Activated CD8-positive, alpha-beta memory T cell treated with anti-CD3 and anti-CD28 coated beads, Interleukin-2, amount 50 U/mL, for 48 hours (primary cell): ENCODE measurements around the gene B3GALT6.
"Not testable (repeated sequence)": the region's sequence is repeated elsewhere in the genome, so short reads cannot be mapped to it uniquely, and the experiment has no call there.

Experiments
- DNase-seq: peaks from one replicate; pipeline ENCODE4 v3.0.0-alpha.2; 2020

Gene B3GALT6

DNA sequence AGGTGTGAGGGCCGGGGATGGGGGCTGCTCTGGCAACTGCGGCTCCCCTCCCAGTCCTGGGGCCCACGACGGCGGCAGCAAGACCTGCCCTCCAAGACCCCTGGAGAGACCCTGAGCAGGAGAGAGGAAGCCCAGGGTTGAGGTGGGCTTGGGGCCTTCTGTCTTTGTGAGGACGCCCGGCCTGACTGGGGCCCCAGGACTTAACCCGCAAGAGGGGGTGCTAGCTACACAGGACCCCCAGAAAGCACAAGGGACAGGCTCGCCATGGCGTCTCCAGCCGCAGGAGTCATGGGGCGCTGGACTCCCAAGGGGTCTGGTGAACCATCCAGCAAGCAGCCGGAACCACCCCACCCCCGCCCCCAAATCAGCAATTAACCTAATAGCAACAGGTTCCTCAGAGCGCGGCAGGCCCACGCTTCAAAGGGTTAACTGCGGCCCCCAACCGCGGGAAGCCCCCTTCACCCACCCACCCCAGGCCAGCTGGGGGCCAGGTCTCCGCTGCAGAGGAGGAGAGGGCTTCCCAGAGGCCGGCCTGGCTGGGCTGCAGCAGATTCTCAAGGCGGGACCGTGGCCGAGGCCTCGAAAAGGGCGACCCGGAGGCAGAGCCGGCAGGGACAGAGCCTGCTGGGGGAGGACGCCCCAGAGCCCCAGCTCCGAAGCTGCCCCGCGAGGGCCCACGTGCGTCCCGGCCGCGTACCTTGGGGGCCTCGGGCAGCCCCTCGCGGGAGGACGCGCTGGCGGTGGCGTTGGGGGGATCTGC lies 14.0 kb downstream of the B3GALT6 start:
- DNase-seq, result no peak

DNA sequence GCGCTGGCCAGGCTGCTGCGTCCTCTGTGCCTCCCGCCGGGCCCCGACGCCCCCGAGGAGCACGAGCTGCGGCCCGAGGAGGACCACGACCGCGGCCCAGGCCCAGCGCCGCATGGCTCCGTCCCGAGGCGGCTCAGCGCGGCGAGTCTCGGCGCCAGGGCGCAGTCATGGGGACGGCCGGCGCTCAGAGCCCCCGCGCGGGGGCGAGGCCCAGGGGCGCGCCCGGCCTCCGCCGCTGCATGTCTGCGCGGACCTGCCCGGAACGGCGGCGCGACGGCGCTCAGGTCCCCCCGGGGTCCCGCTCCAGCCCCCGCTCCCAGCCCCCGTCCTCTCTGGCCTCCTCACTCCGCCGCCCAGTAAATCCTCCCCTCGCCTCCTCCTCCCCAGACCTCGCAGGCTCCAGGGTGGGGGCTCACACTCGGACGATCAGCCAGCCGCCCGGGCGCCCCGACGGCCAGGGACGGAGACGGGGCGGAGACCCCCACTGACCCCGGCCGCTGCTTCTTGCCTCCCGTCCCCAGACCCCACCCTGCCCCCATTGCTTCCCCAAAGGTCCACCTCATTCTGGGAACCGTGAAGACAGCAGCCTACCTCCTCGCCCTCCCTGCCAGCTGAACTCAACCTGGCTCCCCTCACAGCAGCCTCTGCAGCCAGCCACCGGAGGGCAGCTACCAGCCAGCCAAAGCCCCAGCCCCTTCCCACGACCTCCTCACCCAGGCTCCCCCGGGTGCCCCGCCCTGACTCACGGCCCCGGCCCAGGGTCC lies 14.7 kb downstream of the B3GALT6 start, which contains the start of gene C1QTNF12:
C1QTNF12 (minus strand) TSS at position 146 of the 764 bp plus-strand sequence; CDS start at position 114, 32 bp downstream.
- no peak for DNase-seq

DNA sequence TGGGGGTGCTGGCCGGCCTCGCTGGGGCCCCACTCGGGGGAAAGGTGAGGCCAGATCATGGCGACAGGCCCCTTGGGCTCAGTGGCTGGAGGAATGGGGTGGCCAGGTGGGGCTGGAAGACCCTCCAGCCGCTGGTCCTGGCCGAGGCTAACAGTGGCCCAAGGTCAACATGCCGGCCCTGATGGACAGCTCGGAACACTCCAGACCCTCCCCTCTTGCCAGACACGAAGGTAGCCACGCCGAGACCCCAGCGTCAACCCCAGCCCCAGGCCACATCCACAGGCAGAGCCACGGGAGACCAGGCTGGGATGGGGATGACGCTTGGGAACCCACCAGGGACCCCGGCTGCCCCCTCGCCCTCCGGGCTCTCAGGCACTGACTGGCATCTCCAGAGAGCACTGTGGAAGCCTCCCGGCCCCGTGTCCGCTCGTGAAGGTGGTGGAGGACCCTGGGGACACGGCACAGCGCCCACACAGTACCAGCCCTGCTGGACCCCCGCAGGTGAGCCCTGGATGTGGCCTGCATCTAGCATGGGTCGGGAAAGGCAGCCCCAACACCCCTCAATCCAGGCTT lies 15.4 kb downstream of the B3GALT6 start:
- no peak for DNase-seq

DNA sequence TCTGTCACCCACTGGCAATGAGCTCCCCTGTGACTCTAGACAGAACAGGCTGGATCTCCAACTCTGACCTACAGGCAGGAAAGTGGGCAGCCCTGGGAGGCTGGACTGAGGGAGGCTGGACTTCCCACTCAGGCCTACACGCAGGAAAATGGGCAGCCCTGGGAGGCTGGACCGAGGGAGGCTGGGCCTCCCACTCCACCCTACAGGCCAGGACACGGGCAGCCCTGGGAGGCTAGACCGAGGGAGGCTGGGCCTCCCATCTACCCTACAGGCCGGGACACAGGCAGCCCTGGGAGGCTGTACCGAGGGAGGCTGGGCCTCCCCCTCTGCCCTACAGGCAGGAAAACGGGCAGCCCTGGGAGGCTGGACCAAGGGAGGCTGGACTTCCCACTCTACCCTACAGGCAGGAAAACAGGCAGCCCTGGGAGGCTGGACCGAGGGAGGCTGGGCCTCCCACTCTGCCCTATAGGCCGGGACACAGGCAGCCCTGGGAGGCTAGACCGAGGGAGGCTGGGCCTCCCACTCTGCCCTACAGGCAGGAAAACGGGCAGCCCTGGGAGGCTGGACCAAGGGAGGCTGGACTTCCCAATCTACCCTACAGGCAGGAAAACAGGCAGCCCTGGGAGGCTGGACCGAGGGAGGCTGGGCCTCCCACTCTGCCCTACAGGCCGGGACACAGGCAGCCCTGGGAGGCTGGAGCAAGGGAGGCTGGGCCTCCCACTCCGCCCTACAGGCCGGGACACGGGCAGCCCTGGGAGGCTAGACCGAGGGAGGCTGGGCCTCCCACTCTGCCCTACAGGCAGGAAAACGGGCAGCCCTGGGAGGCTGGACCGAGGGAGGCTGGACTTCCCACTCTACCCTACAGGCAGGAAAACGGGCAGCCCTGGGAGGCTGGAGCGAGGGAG lies 16.2 kb downstream of the B3GALT6 start:
- DNase-seq, result not testable (repeated sequence)

DNA sequence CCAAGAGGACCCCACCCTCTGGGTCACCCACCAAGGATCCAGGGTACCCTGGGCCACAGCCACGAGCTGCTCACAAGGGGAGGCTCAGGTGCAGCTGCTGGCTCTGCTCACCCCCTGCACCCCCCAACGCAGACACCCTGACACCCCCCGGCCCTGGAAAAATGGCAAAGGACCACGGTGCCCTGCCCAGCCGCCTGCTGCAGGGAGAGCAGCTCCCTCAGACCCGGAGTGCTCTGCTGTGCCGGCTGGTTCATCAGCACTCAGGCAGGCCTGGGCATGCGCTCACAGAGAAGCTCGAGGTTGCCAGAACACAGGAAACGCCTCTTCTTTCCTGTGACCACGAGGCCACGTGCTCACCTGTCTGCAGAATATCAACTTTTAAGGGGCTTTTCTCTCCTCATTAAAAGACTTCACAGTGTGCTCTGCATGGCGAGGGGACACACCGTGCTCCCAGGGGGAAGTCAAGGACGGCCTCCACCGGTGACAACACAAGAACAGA lies 18.8 kb downstream of the B3GALT6 start:
- DNase-seq, result peak; percentile 77

DNA sequence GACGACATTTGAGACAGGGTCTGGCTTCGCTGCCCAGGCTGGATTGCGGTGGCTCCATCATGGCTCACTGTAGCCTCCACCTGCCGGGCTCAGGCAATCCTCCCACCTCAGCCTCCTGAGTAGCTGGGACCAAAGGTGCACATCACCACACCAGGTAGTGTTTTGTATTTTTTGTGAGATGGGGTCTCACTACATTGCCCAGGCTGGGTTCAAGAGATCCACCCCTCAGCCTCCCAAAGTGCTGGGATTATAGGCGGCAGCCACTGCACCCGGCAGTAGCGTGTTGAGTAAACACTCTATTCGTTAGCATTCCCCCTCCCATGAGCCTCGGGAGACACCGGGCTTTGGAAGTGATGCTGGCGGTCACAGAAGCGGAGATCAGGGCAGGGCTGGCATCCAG lies 21.3 kb downstream of the B3GALT6 start:
- no peak for DNase-seq

DNA sequence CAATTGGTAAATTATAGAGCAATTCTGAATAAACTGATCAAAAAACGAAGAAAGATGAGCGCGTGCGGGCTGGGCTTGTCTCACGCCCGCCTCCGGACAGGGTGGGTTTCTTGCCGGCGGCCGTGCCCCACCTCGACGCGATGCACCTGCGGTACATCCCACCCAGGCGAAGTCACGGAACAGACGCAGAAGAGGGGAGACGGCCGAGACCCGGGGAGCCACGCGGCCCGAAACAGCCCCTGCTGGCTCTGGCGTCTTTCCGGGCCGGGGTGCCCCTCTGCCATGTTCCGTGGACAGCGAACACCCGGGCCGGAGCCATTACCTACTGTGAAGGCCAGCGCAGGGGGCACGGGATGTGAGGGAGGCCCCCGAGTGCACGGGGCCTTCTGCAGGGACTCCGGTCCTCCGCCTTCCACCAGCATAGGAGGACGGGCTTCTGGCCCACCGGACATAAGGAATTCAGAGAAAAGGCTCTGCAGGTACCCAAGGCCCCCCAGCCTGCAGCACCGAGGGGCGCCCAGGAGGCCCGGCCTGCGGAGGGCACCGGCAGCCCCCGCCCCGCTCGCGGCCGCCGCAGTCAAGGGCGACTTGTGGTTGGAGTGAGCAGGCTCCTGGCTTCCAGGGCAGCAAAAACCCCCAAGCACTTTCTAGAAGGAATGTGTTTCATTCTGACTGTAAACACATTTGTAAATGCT lies 22.1 kb downstream of the B3GALT6 start:
- DNase-seq, result no peak

DNA sequence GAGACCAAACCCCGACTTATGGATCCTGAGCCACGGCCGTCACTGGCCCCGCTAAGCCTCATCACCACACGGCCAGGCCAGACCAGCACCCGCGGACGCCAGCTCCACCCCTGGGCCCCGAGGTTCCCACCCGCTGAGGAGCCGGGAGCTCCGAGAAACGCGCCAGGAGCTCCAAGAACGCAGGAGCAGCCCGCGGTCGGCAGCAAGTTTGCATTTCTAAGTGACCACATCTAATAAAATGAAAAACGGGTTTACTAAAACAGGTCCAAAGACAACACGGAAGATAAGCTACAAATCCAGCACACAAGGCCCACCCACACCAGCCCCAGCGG lies 22.6 kb downstream of the B3GALT6 start:
- no peak for DNase-seq

DNA sequence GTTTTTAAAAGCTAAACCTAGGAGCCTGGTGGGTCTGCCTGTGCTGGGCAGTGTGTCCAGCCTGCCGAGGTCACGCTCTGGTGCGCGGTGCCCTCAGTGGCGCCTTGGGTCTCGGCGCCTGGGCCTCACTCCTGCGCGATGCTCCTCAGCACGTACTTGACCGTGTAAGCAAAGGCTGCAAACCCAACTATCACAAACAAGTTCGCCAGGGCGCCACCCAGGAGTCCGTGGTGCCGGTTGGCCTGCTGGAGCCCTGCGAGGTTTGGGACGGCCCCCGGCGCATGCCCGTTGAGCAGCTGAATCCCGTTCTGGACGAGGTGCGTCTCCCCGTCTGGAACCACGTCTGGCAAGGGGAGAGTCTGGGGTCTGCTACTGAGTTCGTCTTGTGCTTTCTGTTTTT lies 23.0 kb downstream of the B3GALT6 start:
- no peak for DNase-seq

DNA sequence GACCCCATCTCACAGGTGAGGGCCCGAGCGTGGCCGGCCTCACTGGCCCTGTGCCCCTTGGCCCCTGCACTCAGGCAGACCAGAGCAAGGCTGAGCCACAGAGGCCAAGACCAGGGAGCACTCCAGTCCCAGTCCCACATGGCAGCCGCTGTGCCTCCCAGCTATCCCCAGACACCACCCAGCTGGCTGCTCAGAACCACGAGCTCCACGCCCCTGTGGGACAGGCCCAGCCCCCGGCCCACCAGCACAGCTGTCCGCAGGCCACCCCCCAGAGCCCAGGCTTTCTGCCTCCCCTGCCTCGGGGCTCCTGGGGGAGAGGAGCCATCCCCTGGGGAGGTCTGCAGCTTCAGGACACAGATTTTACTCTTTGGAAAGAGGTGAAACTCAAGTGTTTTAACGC lies 23.6 kb downstream of the B3GALT6 start:
- no peak for DNase-seq

DNA sequence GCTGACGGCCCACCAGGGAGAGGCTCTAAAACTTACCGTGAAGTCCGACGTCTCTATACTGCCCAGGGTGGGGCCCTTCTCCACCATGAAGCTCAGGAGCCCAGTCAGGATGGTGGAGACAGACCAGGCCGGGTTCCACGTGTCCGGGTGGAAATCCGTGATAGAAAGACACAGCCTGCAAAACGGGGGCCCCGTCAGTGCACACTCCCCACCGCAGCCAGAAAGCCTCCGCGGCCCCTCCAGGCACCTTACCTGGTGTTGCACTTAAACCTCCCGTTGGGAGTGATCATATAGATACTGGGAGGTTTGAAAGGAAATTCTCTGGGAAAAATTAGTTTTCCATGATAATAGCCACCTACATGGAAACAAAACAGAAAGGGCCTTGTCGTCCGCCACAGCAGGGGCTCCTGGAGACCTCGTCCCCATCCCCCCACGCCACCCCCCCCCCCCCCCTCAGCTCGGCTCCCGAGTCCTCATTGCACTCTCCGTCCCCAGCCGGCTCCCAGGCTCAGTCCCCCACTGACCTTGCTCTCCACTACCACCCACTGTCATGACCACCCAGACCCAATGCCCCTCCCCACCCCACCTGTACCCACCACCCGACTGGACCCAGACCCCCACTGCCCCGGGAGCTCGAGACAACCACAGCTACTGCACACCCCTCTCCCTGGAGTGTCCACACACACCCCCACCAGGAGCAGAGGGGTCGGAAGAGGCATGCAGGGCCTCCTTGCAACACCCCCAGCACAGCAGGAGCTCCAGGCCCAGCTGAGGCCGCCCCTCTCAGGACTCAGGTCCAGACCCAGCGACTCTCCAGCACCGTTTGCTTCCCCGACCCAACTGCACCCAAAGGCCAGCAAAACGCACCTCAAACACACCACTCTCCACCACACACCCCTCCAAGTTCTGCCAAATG lies 25.2 kb downstream of the B3GALT6 start:
- DNase-seq, result no peak

DNA sequence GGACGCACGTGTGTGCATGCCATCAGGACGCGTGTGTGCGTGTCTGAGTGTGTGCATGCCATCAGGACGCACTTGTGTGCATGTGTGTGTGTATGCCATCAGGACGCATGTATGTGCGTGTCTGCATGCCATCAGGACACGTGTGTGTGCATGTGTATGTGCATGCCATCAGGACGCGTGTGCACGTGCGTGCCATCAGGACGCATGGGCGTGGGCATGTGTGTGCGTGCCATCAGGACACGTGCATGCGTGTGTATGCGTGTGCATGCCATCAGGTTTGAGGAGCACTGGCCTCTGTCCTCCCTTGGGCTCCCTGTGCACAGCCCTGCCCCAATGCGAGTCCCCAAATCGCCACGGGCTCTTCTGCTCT lies 27.1 kb downstream of the B3GALT6 start:
- no peak for DNase-seq

DNA sequence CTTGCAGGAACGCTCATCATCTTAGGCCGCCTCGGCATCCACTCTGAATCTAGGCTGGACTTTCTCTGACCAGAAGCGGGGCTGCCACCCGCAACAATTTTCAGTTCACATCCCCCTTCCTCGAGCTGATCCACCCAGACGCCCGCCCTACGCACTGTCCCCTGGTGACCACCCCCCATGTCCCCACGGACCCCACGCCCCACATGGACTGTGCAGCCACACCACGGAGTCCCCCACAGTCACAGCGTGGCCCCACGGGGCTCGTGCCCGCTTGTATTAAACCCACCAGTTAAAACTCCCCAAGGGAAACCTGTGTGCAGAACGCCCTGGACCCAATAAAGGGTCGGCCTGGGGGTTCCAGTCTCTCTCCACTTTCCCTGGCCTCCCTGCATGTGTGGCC lies 27.5 kb downstream of the B3GALT6 start:
- no peak for DNase-seq

DNA sequence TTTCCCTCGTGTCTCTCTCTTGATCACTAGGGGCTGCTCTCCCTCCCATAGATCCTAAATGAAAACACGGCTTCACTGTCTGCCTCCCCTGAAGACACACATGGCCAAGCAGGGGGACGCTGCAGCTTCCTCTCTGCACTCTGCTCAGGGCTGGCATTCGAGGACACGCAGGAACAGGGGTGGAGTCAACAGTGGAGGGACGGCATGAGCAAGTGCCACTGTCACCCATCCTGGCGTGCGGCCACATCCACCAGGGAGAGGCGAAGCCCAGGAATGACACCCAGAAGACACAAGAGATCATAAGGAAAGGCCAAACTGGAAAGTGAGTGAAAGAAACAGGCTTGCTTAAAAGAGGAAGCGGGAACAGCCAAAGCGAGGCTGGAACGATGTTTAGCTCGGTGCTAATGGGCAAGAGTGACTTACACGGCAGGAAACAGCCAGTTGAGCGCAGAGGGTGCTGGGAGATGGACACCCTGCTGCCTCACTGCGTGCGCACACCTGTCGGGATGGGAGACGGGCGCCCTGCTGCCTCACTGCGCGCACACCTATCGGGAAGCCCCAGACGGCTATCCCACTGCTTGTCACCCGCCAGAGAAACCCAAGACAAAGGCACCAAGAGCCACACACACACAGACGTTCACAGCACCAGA lies 28.0 kb downstream of the B3GALT6 start:
- DNase-seq, result no peak

DNA sequence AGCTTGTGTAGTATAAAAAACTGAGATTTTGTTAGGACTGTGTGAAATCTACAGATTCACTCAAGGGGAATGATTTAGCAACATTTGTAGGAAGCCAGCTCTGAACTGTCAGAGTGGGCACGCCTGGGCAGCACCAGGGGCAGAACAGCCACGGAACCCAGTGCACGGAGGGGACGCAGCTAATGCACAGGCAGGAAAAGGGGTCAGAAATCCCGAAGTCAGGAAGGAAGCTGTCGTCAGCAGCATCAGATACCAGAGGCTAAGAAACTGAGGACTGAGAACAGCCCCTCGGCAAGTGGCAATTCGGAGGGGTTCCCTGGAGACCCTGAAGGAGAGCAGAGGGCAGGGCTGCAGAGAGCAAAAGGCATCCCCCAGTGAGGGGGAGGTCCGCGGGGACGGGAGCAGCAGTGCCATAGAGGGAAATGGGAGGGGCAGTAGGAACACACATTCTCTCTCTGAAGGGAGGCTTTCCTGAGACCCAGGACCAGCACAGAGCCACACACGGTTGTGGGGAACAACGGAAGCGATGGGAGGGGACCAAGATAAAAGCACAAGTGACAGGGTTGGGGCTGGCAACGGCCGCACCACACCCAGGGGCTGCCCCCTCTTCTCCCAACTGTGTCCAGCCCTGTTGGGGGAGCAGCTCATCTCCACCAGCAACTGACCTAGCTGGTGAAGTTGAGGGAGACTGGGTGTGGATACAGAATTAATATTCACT lies 29.0 kb downstream of the B3GALT6 start:
- no peak for DNase-seq

DNA sequence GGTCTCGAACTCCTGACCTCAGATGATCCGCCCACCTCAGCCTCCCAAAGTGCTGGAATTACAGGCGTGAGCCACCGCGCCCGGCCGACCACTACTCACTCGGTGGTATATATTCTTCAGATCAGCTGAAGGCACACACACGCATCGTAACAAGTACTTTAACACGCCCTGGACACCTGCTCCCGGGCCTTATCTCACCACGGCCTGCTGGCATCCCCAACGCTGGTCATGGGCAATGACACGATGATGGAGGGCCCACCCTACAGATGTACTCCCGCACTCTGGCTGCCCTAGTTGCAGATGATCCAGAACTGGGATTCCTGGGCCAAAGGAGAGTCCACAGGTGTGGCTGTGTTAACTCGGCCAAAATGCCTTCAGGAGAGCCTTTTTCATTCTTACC lies 30.0 kb downstream of the B3GALT6 start:
- DNase-seq, result no peak

DNA sequence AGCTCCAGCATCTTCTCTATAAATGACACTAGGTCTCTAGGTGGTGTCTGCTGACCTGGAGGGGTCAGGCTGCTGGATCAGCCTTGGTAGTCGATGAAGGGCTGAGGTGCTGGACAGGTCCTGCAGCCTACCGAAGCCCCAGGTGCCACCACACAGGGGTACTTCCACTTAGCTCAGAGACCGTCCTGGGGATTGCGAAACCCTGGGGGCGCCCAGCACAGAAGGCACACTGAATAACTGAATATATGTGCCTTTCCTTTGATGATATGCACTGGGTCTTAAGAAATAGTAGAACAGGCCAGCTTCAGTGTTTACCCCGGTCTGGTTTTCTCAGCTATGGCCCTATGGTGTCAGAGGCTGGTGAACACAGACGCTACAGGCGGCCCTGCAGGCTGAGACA lies 30.7 kb downstream of the B3GALT6 start:
- DNase-seq, result no peak

DNA sequence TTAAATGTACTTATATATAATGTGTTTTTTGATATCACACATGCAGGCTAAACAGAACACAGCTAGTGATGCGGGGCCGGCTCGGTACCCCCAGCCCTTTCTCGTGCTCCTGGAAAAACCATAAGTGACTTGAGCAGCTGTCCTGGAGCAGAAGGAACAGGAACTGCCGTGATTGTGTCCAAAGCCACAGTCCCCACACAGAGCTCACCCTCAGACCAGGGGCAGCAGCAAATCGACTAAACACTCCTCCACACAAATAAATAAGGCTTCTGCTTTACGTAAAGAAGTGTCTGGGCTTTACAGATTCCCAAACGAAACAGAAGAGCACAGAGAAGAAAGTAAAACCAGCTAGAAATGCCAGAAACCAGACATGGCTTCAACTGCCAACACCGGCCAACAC lies 32.0 kb downstream of the B3GALT6 start:
- DNase-seq, result no peak

DNA sequence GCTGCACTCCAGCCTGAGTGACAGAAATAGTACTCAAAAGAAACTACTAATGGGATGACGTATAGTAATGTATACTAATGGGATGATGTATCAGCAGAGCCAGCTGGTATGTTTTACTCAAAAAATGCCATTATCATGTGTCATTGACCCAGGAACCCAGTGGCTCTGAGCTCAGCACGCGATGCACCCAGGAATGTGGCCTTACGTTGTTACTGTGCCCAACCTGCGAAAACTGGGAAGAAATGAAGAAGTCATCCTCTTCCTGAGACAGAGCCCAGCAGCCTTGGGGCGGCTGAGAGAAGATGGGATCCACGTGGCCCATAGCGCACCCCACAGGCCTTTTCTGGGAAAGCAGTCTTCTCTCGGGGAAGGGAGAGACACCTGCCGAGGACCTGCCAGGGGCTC lies 32.8 kb downstream of the B3GALT6 start:
- no peak for DNase-seq
